VCaP (cell line): Measurements from ENCODE around the gene AASDH.
"Not testable (repeated sequence)": the region's sequence is repeated elsewhere in the genome, so short reads cannot be mapped to it uniquely, and the experiment has no call there.

ENCODE experiments used
- H3K27ac ChIP-seq: fragments of 450-650 bp; 2 replicates; pipeline ENCODE4 v1.5.1; 2017
- TF ChIP-seq, protein P1 (sequence below): fragments of 450-650 bp; conservative IDR thresholded peaks from 2 replicates; pipeline ENCODE4 v1.5.1; 2017; ENCODE audit warnings: mild to moderate bottlenecking, moderate library complexity

AASDH gene

GRCh38 chr4:56388306-56388705 lies 1.0 kb upstream of the AASDH start:
- TF ChIP-seq, protein P1, sequence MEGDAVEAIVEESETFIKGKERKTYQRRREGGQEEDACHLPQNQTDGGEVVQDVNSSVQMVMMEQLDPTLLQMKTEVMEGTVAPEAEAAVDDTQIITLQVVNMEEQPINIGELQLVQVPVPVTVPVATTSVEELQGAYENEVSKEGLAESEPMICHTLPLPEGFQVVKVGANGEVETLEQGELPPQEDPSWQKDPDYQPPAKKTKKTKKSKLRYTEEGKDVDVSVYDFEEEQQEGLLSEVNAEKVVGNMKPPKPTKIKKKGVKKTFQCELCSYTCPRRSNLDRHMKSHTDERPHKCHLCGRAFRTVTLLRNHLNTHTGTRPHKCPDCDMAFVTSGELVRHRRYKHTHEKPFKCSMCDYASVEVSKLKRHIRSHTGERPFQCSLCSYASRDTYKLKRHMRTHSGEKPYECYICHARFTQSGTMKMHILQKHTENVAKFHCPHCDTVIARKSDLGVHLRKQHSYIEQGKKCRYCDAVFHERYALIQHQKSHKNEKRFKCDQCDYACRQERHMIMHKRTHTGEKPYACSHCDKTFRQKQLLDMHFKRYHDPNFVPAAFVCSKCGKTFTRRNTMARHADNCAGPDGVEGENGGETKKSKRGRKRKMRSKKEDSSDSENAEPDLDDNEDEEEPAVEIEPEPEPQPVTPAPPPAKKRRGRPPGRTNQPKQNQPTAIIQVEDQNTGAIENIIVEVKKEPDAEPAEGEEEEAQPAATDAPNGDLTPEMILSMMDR: no peak
- peak overlapping the region; percentile 88 for H3K27ac ChIP-seq

GRCh38 chr4:56386091-56386490 lies 1.2 kb downstream of the AASDH start:
- peak overlapping the region; percentile 88 for H3K27ac ChIP-seq

GRCh38 chr4:56375458-56375857 lies 11.8 kb downstream of the AASDH start:
- no peak overlapping the region for H3K27ac ChIP-seq
- TF ChIP-seq, protein P1: no peak

More at GRCh38 chr4:56386091-56386490, 1.2 kb downstream of the AASDH start:
- TF ChIP-seq, protein P1: no peak

- TF ChIP-seq, protein P1: no peak
- H3K27ac ChIP-seq: no peak overlapping the region
Observed at GRCh38 chr4:56374956-56375355, 12.3 kb downstream of the AASDH start.

GRCh38 chr4:56372774-56373173 lies 14.5 kb downstream of the AASDH start:
- TF ChIP-seq, protein P1: no peak
- no peak overlapping the region for H3K27ac ChIP-seq

GRCh38 chr4:56371426-56372220 lies 15.7 kb downstream of the AASDH start:
- H3K27ac ChIP-seq: no peak overlapping the region

DNA sequence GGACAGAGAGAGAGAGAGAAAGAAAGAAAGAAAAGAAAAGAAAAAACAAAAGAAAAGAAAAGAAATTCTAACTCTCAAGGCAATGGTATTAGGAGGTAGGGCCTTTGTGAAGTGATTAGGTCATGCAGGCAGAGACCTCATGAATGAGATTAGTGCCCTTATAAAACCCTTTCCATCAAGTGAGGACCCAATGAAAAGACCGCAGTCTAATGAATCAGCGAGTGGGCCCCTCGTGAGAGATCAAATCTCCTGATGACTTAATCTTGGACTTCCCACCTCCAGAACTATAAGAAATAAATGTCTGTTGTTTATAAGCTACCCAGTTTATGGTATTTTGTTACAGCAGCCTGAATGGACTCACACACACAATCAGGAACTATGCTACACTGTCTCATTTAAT lies 16.9 kb downstream of the AASDH start:
- H3K27ac ChIP-seq: no peak overlapping the region
- TF ChIP-seq, protein P1: no peak

More at GRCh38 chr4:56371426-56372220, 15.7 kb downstream of the AASDH start:
- TF ChIP-seq, protein P1: no peak

DNA sequence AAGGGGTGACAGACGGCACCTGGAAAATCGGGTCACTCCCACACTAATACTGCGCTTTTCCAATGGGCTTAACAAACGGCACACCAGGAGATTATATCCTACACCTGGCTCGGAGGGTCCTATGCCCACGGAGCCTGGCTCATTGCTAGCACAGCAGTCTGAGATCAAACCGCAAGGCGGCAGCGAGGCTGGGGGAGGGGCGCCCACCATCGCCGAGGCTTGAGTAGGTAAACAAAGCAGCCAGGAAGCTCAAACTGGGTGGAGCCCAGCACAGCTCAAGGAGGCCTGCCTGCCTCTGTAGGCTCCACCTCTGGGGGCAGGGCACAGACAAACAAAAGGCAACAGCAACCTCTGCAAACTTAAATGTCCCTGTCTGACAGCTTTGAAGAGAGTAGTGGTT lies 24.3 kb downstream of the AASDH start:
- not testable (repeated sequence) for H3K27ac ChIP-seq
